GM21529 (cell line): ENCODE results near the gene MBD3L2B.

Experiments
- ATAC-seq: cut with Tn5 transposase; IDR thresholded peaks from one replicate; pipeline ENCODE4 v1.9.1; 2021; ENCODE audit not compliant: unreplicated experiment

MBD3L2B gene

GRCh38 chr19:7013678-7014077, 7.6 kb downstream of the MBD3L2B start:
- ATAC-seq, result no peak

GRCh38 chr19:7010722-7011593, 10.3 kb downstream of the MBD3L2B start:
- ATAC-seq, result no peak

- ATAC-seq, result no peak
Observed at GRCh38 chr19:7007859-7008258, 13.4 kb downstream of the MBD3L2B start.

GRCh38 chr19:7006135-7006704, 15.0 kb downstream of the MBD3L2B start:
- no peak for ATAC-seq

GRCh38 chr19:7004313-7004931, 16.8 kb downstream of the MBD3L2B start:
- no peak for ATAC-seq

- ATAC-seq, result no peak
Observed at GRCh38 chr19:7000816-7001215, 20.4 kb downstream of the MBD3L2B start.

GRCh38 chr19:7000333-7000732, 20.9 kb downstream of the MBD3L2B start:
- ATAC-seq, result no peak

- ATAC-seq, result no peak
Observed at GRCh38 chr19:6999933-7000332, 21.3 kb downstream of the MBD3L2B start.

GRCh38 chr19:6997679-6998445, 23.4 kb downstream of the MBD3L2B start:
- no peak for ATAC-seq

- no peak for ATAC-seq
Observed at GRCh38 chr19:6996810-6997209, 24.4 kb downstream of the MBD3L2B start.

- no peak for ATAC-seq
Observed at GRCh38 chr19:6995054-6995453, 26.2 kb downstream of the MBD3L2B start.

- no peak for ATAC-seq
Observed at GRCh38 chr19:6988257-6988656, 33.0 kb downstream of the MBD3L2B start.

GRCh38 chr19:6987850-6988249, 33.4 kb downstream of the MBD3L2B start:
- no peak for ATAC-seq

- ATAC-seq, result no peak
Observed at GRCh38 chr19:6983448-6983847, 37.8 kb downstream of the MBD3L2B start.

- no peak for ATAC-seq
Observed at GRCh38 chr19:6979399-6979798, 41.8 kb downstream of the MBD3L2B start.

GRCh38 chr19:6976197-6976596, 45.0 kb downstream of the MBD3L2B start:
- ATAC-seq, result no peak

- no peak for ATAC-seq
Observed at GRCh38 chr19:6971366-6971765, 49.9 kb downstream of the MBD3L2B start.

GRCh38 chr19:6970443-6970842, 50.8 kb downstream of the MBD3L2B start:
- ATAC-seq, result no peak

GRCh38 chr19:6970021-6970420, 51.2 kb downstream of the MBD3L2B start:
- ATAC-seq, result no peak

GRCh38 chr19:6969490-6969889, 51.7 kb downstream of the MBD3L2B start:
- no peak for ATAC-seq
